Cardiac muscle cell (in vitro differentiated cells and primary cell): ENCODE results near the gene TTYH3. TPM values are rescaled to one million over a fixed set of nuclear protein-coding genes. Genes with fewer than 3 reads are reported as not detected.

ENCODE experiments used
- DNase-seq, 2 donors: peaks; one replicate each; pipeline versions ENCODE4 v3.0.0 to v3.0.0-alpha.2; 2010 to 2017; ENCODE audit warnings: low read depth in 1 of 2, low spot score in 1 of 2
- H3K27ac ChIP-seq: fragments of 200-600 bp; sonication (generic); 2 replicates; pipeline ENCODE4 v1.5.1; 2016
- H3K27me3 ChIP-seq: fragments of 200-600 bp; sonication (generic); 2 replicates; pipeline ENCODE4 v1.6.0; 2016; ENCODE audit warnings: control low read depth
- H3K36me3 ChIP-seq: fragments of 200-600 bp; sonication (generic); 2 replicates; pipeline ENCODE4 v1.5.1; 2016; ENCODE audit warnings: control low read depth
- H3K4me1 ChIP-seq: fragments of 200-600 bp; sonication (generic); 2 replicates; pipeline ENCODE4 v1.8.1; 2017; ENCODE audit warnings: low read depth, mild to moderate bottlenecking, mixed run types
- H3K4me3 ChIP-seq: fragments of 200-600 bp; sonication (generic); 2 replicates; pipeline ENCODE4 v1.5.1; 2016; ENCODE audit warnings: mild to moderate bottlenecking
- H3K9me3 ChIP-seq: fragments of 200-600 bp; sonication (generic); 2 replicates; pipeline ENCODE4 v1.5.1; 2017; ENCODE audit warnings: low read depth, mild to moderate bottlenecking, control low read depth
- polyA plus RNA-seq: library from polyadenylated mRNA; unstranded; fragments of >200 nt; fragmentation: Nextera tagmentation; extraction: Ambion mirVana; gene quantifications from 2 replicates; pipeline ENCODE4 v1.2.1, GENCODE V29; 2016
- total RNA-seq: library from RNA; depleted of rRNA; stranded (reverse); fragments of >200 nt; gene quantifications from 2 replicates; pipeline ENCODE4 v1.2.3, GENCODE V29; 2016
- TF ChIP-seq, protein P1 (sequence below): IDR thresholded peaks from 2 replicates; pipeline ENCODE4 v1.5.1; 2012; ENCODE audit warnings: low read depth, mild to moderate bottlenecking, low read length

The TTYH3 gene
- total and polyA plus RNA-seq, 2 experiments from 2014 or later, result 64.6 to 86.6 TPM

DNA sequence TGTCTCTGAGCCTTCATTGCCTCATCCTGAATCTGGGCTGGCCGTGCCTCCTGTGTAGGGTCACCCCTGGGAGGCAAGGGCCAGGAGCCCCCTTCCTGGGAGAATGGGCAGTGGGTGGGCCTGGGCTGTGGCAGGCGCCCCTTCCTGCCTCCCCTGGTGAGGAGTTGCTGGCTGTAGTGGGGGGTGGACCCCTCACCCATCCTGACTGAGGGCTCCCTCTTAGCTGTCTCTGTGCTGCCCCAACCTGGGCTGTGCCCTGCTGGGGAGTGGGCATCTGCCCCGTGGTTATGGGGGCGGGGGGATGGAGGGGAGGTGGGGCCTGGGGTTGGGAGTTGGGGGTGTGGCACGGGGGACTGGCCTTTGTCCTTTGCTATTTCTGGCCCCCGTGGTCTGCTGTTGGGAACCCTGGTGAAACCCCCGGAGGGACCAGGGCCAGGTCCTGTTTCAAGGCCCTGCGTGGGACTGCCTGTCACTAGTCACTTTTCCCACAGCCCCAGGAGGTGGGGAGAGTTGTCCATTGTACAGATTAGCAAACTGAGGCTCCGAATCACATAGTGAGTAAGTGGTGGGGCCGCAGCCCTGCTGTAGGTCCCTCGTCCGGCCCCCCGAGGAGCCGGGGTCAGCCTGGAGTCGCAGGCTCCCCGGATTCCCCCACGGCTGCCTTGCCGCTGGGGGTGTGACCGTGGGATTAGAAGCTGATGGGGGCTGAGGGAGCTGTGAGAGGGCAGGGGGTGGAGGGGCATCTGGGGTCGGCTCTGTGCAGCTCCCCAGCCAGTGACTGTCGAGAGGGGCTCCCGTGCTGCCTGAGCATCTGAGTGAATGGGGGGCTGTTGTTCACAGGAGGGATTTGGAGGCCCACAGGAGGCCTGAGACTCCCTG, 2.7 kb downstream of the TTYH3 start:
- H3K36me3 ChIP-seq, result no peaks in the 10 kb centered on the region
- H3K27ac ChIP-seq, result peak overlapping the region; percentile 80
- H3K4me1 ChIP-seq, result peaks cover 38% of the 10 kb centered on the region
- H3K4me3 ChIP-seq, result peak overlapping the region; percentile 96
- H3K9me3 ChIP-seq, result no peaks in the 10 kb centered on the region
- H3K27me3 ChIP-seq, result no peaks in the 10 kb centered on the region
- TF ChIP-seq, protein P1, sequence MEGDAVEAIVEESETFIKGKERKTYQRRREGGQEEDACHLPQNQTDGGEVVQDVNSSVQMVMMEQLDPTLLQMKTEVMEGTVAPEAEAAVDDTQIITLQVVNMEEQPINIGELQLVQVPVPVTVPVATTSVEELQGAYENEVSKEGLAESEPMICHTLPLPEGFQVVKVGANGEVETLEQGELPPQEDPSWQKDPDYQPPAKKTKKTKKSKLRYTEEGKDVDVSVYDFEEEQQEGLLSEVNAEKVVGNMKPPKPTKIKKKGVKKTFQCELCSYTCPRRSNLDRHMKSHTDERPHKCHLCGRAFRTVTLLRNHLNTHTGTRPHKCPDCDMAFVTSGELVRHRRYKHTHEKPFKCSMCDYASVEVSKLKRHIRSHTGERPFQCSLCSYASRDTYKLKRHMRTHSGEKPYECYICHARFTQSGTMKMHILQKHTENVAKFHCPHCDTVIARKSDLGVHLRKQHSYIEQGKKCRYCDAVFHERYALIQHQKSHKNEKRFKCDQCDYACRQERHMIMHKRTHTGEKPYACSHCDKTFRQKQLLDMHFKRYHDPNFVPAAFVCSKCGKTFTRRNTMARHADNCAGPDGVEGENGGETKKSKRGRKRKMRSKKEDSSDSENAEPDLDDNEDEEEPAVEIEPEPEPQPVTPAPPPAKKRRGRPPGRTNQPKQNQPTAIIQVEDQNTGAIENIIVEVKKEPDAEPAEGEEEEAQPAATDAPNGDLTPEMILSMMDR, result no peak
- no peak for DNase-seq

DNA sequence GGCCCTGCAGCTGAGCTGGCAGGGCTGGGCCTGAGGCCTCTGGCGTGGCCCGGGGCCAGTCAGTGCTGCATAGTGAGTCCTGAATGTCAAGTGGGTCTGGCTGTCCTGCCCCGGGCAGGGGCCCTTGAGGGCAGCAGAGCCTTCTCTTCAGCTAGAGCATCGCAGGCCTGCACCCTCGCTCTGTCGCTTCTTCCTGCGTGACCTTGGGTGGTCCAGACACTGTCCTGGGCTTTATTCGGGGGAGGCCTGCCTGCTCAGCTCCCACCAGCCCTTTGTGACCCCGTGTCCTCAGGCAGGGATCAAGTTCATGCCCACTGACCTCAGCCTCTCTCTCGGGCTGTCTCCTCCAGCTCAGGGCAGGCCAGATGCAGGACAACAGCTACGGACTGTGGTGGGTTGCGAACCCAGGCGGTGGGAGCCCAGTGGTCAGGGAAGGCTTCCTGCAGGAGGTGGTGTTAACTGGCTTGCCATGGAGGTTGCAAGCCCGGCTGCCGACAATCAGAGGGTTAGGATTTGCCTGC, 3.4 kb downstream of the TTYH3 start:
- DNase-seq, result no peak
- Histone ChIP-seq H3K9me3 (no peaks in the 10 kb centered on the region), H3K36me3 (no peaks in the 10 kb centered on the region), H3K27me3 (no peaks in the 10 kb centered on the region), H3K4me1 (peaks cover 38% of the 10 kb centered on the region), H3K27ac (no peak overlapping the region), H3K4me3 (no peak overlapping the region)
- TF ChIP-seq, protein P1, result no peak

DNA sequence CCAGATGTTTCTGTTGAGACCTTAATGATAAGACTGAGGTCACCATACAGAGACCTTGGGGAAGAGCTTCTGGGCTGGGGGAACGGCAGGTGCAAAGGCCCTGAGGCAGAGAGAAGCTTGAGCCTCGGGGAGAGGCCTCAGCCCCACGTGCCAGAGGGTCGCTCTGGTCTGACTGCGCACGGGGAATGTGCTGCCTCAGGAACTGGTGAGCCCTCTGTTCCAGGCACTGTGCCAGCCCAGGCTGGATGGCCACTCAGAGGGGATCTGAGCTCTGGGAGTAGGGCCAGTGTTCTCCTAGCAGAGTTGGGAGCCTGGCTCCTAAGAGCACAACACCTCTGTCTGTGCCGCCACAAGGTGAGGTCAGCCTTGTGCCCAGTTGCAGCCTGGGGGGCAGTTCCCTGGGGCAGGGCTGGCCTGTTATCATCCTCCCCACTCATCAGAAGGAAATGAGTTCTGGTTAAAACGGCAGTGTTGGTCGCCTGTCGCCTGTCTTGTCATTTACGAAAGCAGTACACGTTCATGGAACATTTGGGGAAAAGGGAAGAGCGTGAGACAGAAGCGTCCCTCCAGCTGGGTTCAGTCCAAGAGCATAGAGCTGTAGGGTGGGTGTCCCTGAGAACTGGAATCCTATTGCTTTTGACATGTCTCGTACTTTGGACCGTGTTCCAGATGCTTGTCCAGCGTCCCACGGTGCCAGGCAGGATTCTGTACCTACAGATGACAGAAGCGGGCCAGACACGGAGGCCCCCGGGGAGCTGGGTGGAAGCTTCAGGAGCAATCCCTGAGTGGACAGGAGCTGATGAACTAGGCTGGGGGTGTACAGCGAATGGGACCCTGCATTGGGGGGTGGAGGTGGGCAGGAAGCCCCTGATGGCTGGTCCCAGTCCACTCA, 4.3 kb downstream of the TTYH3 start:
- Histone ChIP-seq H3K9me3 (no peaks in the 10 kb centered on the region), H3K27ac (no peak overlapping the region), H3K4me1 (peaks cover 44% of the 10 kb centered on the region), H3K36me3 (no peaks in the 10 kb centered on the region), H3K27me3 (no peaks in the 10 kb centered on the region), H3K4me3 (no peak overlapping the region)
- peak in 1 of 2 donors; percentile 70 for DNase-seq
- TF ChIP-seq, protein P1, result no peak

DNA sequence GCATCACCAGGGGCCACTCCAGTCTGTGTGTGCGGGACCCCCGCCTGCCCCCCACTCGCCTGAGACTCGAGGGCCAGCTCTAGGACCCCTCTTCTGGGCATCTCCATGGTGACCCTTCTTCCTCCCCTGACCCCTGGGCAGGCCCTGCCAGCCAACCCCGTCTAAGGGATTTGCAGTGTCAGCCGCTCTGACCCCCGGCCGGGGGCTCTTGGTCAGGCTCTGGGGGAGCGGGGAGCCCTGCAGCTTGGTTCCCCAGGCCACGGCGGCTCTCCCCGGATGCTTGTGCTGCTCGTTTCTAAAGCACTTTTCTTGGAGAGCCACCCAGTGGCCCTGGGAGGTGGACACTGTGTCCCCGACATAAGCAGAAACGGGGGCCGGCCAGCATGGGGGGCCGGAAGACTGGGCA, 5.3 kb downstream of the TTYH3 start:
- no peak overlapping the region for H3K4me3 ChIP-seq
- no peaks in the 10 kb centered on the region for H3K9me3 ChIP-seq
- H3K36me3 ChIP-seq, result no peaks in the 10 kb centered on the region
- H3K27me3 ChIP-seq, result no peaks in the 10 kb centered on the region
- TF ChIP-seq, protein P1, result no peak
- H3K4me1 ChIP-seq, result peaks cover 52% of the 10 kb centered on the region
- H3K27ac ChIP-seq, result peak overlapping the region; percentile 83
- no peak for DNase-seq

DNA sequence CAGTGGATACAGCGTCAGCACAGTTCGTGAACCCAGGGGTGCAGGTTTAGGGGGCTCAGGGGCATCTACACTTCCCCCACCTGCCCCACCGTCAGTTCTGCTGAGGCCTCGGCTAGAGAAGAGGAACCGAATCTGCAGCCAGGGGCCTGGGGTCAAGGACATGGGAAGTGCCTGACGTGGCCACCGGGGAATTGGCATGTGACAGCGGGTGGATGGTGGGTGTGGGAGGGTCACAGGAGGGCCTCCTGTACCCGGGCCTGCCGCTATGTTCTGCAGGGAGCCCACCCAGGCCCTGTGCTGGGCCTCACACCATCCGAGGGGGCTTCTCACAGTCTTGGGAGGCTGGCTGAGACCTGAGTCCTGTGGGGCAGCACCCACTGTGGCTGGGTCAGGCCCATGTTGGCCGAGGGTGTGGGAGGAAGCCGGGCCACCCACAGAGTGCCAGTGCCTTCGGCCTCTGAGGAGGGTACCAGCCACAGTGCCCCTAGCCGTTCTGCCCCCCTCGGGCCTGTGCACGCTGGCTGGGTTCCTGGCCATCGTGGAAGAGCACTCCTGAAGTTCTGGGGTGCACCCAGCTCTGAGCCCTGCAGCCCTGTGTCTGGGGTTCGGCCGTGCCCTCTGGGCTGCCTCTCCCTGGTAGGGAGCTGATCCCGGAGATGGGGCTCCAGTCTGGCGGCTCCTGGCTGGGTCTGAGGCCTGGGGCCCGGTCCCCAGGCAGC, 5.9 kb downstream of the TTYH3 start:
- H3K27ac ChIP-seq, result peak overlapping the region; percentile 83

More for the DNA sequence above, 5.9 kb downstream of the TTYH3 start:
- Histone ChIP-seq H3K9me3 (no peaks in the 10 kb centered on the region), H3K4me3 (no peak overlapping the region), H3K4me1 (peaks cover 52% of the 10 kb centered on the region), H3K27me3 (no peaks in the 10 kb centered on the region), H3K36me3 (no peaks in the 10 kb centered on the region)
- TF ChIP-seq, protein P1, result no peak
- DNase-seq, result no peak
